Measurements from ENCODE around the gene PCMTD2.

PCMTD2 gene

GRCh38 chr20:64255361-64256281 lies at the start of gene PCMTD2:
Gene PCMTD2 (plus strand): TSS chr20:64255748. CDS start chr20:64259966, 4,218 bp downstream.
- peak; percentile 78 for DNase-seq (ENCODE audit: low read depth)
- TF ChIP-seq CTCF (conservative IDR thresholded peaks at IDR 0.05; ENCODE audit: low read length) = no peak
- peak within 1 kb of the TSS; percentile 84 for H3K4me3 ChIP-seq (ENCODE audit: low read length)

GRCh38 chr20:64206614-64207013 lies 48.9 kb upstream of the PCMTD2 start:
- H3K4me3 ChIP-seq (ENCODE audit: low read length) = no peak overlapping the region
- no peak for TF ChIP-seq CTCF (conservative IDR thresholded peaks at IDR 0.05; ENCODE audit: low read length)
- no peak for DNase-seq (ENCODE audit: low read depth)

GRCh38 chr20:64207641-64208590 lies 47.6 kb upstream of the PCMTD2 start:
- no peak for TF ChIP-seq CTCF (conservative IDR thresholded peaks at IDR 0.05; ENCODE audit: low read length)
- no peak overlapping the region for H3K4me3 ChIP-seq (ENCODE audit: low read length)
- no peak for DNase-seq (ENCODE audit: low read depth)

GRCh38 chr20:64209148-64209547 lies 46.4 kb upstream of the PCMTD2 start:
- H3K4me3 ChIP-seq (ENCODE audit: low read length) = no peak overlapping the region
- no peak for DNase-seq (ENCODE audit: low read depth)
- no peak for TF ChIP-seq CTCF (conservative IDR thresholded peaks at IDR 0.05; ENCODE audit: low read length)

- no peak for DNase-seq (ENCODE audit: low read depth)
- no peak overlapping the region for H3K4me3 ChIP-seq (ENCODE audit: low read length)
- TF ChIP-seq CTCF (conservative IDR thresholded peaks at IDR 0.05; ENCODE audit: low read length) = no peak
Observed at GRCh38 chr20:64210656-64211369, 44.7 kb upstream of the PCMTD2 start.

GRCh38 chr20:64211874-64212658 lies 43.5 kb upstream of the PCMTD2 start:
- no peak for DNase-seq (ENCODE audit: low read depth)
- TF ChIP-seq CTCF (conservative IDR thresholded peaks at IDR 0.05; ENCODE audit: low read length) = no peak
- H3K4me3 ChIP-seq (ENCODE audit: low read length) = no peak overlapping the region
